OCI-LY1 (cell line): ENCODE measurements around the gene COL7A1.

ENCODE experiments used
- H2AFZ ChIP-seq: fragments of 200-600 bp; sonication (generic), shearing (Covaris generic); 2 replicates; pipeline ENCODE4 v1.6.0; 2014; ENCODE audit warnings: antibody characterized with exemption, mild to moderate bottlenecking, low read length
- H3F3A ChIP-seq: fragments of 200-600 bp; sonication (generic), shearing (Covaris generic); 2 replicates; pipeline ENCODE4 v1.6.0; 2014; ENCODE audit warnings: mild to moderate bottlenecking, antibody characterized with exemption, low read length, moderate library complexity; ENCODE audit not compliant: insufficient read depth
- H3K27ac ChIP-seq: fragments of 200-600 bp; sonication (generic); 2 replicates; pipeline ENCODE4 v1.5.1; 2014; ENCODE audit warnings: low read length, mixed run types, mild to moderate bottlenecking, low read depth; ENCODE audit not compliant: poor library complexity, severe bottlenecking
- H3K27me3 ChIP-seq: fragments of 200-600 bp; sonication (generic); 2 replicates; pipeline ENCODE4 v1.6.0; 2014; ENCODE audit warnings: antibody characterized with exemption, mild to moderate bottlenecking, low read length, moderate library complexity; ENCODE audit not compliant: insufficient read depth
- H3K36me3 ChIP-seq: fragments of 200-600 bp; sonication (generic); 2 replicates; pipeline ENCODE4 v1.6.1; 2014; ENCODE audit warnings: mild to moderate bottlenecking, antibody characterized with exemption, low read length, moderate library complexity, mixed read lengths; ENCODE audit not compliant: insufficient read depth
- H3K4me1 ChIP-seq: fragments of 200-600 bp; sonication (generic); 2 replicates; pipeline ENCODE4 v1.5.1; 2014; ENCODE audit warnings: mild to moderate bottlenecking, low read length, moderate library complexity; ENCODE audit not compliant: insufficient read depth, severe bottlenecking
- H3K4me2 ChIP-seq: fragments of 200-600 bp; sonication (generic), shearing (Covaris generic); 2 replicates; pipeline ENCODE4 v1.6.1; 2014; ENCODE audit warnings: low read length
- H3K4me3 ChIP-seq: fragments of 200-600 bp; sonication (generic); 2 replicates; pipeline ENCODE4 v1.5.1; 2014; ENCODE audit warnings: low read length, low read depth, mild to moderate bottlenecking, mixed read lengths; ENCODE audit not compliant: poor library complexity, severe bottlenecking
- H3K79me2 ChIP-seq: fragments of 200-600 bp; shearing (Covaris generic); 2 replicates; pipeline ENCODE4 v1.6.1; 2016; ENCODE audit warnings: mixed run types, low read length, mixed read lengths; ENCODE audit not compliant: insufficient read depth
- H3K9ac ChIP-seq: fragments of 200-600 bp; sonication (generic), shearing (Covaris generic); 2 replicates; pipeline ENCODE4 v1.6.1; 2014; ENCODE audit warnings: mild to moderate bottlenecking, low read length, mixed read lengths
- H3K9me2 ChIP-seq: fragments of 200-600 bp; sonication (generic), shearing (Covaris generic); 2 replicates; pipeline ENCODE4 v1.6.1; 2014; ENCODE audit warnings: low read depth, mild to moderate bottlenecking, low read length, mixed read lengths
- H3K9me3 ChIP-seq: fragments of 200-600 bp; shearing (Covaris generic); 2 replicates; pipeline ENCODE4 v1.6.1; 2014; ENCODE audit warnings: low read length, mixed read lengths
- H4K20me1 ChIP-seq: fragments of 200-600 bp; sonication (generic), shearing (Covaris generic); 2 replicates; pipeline ENCODE4 v1.6.0; 2016; ENCODE audit warnings: mild to moderate bottlenecking, low read length; ENCODE audit not compliant: insufficient read depth
- CTCF ChIP-seq: fragments of 200-600 bp; sonication (generic), shearing (Covaris generic); IDR thresholded peaks from 2 replicates; pipeline ENCODE4 v1.5.1; 2017; ENCODE audit warnings: mild to moderate bottlenecking, antibody characterized with exemption, low read length, moderate library complexity, mixed read lengths
- EZH2 ChIP-seq: fragments of 200-600 bp; sonication (generic), shearing (Covaris generic); IDR thresholded peaks from 2 replicates; pipeline ENCODE4 v1.8.0; 2017; ENCODE audit warnings: borderline replicate concordance, mixed run types, mild to moderate bottlenecking, antibody characterized with exemption, low read length, moderate library complexity, mixed read lengths

Gene COL7A1

GRCh38 chr3:48566401-48566760 lies 28.7 kb downstream of the COL7A1 start:
- Histone ChIP-seq H2AFZ (no peak overlapping the region), H3K9me2 (no peaks in the 10 kb centered on the region), H3K79me2 (no peaks in the 10 kb centered on the region), H3K36me3 (no peaks in the 10 kb centered on the region), H3K4me1 (no peaks in the 10 kb centered on the region), H3K9ac (no peak overlapping the region), H3F3A (no peaks in the 10 kb centered on the region), H3K9me3 (no peaks in the 10 kb centered on the region), H4K20me1 (no peaks in the 10 kb centered on the region), H3K27ac (no peak overlapping the region), H3K4me2 (no peak overlapping the region), H3K4me3 (no peak overlapping the region), H3K27me3 (peaks cover 6% of the 10 kb centered on the region; the same call in 1 of the 2 replicates)
- TF ChIP-seq EZH2 (no peak), CTCF (no peak)

GRCh38 chr3:48565591-48566400 lies 29.3 kb downstream of the COL7A1 start:
- Histone ChIP-seq H3K9me2 (no peaks in the 10 kb centered on the region), H3K9me3 (no peaks in the 10 kb centered on the region), H4K20me1 (no peaks in the 10 kb centered on the region), H2AFZ (no peak overlapping the region), H3K4me3 (no peak overlapping the region), H3K79me2 (no peaks in the 10 kb centered on the region), H3K4me2 (no peak overlapping the region), H3K4me1 (peaks cover 5% of the 10 kb centered on the region), H3K36me3 (no peaks in the 10 kb centered on the region), H3K27me3 (peaks cover 3% of the 10 kb centered on the region), H3K9ac (no peak overlapping the region), H3F3A (no peaks in the 10 kb centered on the region), H3K27ac (no peak overlapping the region)
- no peak for TF ChIP-seq EZH2
- TF ChIP-seq CTCF, result no peak

- Histone ChIP-seq H3K4me1 (peaks cover 11% of the 10 kb centered on the region), H3K4me3 (no peak overlapping the region), H3K4me2 (no peak overlapping the region), H4K20me1 (no peaks in the 10 kb centered on the region), H3K27ac (no peak overlapping the region), H3K27me3 (no peaks in the 10 kb centered on the region; the same call in none of the 2 replicates), H3F3A (no peaks in the 10 kb centered on the region), H3K36me3 (no peaks in the 10 kb centered on the region), H3K9ac (no peak overlapping the region), H3K79me2 (no peaks in the 10 kb centered on the region), H3K9me2 (no peaks in the 10 kb centered on the region), H3K9me3 (no peaks in the 10 kb centered on the region), H2AFZ (no peak overlapping the region)
- no peak for TF ChIP-seq EZH2
Observed at GRCh38 chr3:48565186-48565585, 29.9 kb downstream of the COL7A1 start.

GRCh38 chr3:48564667-48565066 lies 30.5 kb downstream of the COL7A1 start:
- no peaks in the 10 kb centered on the region for H3F3A ChIP-seq
- no peaks in the 10 kb centered on the region; the same call in none of the 2 replicates for H3K27me3 ChIP-seq
- H3K9me3 ChIP-seq, result no peaks in the 10 kb centered on the region
- H3K79me2 ChIP-seq, result no peaks in the 10 kb centered on the region
- TF ChIP-seq EZH2, result no peak
- peaks cover 14% of the 10 kb centered on the region for H3K4me1 ChIP-seq
- H2AFZ ChIP-seq, result no peak overlapping the region
- no peak overlapping the region for H3K4me2 ChIP-seq
- H3K9ac ChIP-seq, result no peak overlapping the region
- no peaks in the 10 kb centered on the region for H3K9me2 ChIP-seq
- H4K20me1 ChIP-seq, result no peaks in the 10 kb centered on the region
- no peak overlapping the region for H3K27ac ChIP-seq
- H3K36me3 ChIP-seq, result no peaks in the 10 kb centered on the region
- no peak overlapping the region for H3K4me3 ChIP-seq
